GM21786 (cell line): ENCODE data around the gene RECQL.
A peak's percentile ranks its signal among the peaks of the same experiment; 100 is the strongest.

Experiments used
- ATAC-seq: cut with Tn5 transposase; IDR thresholded peaks from one replicate; pipeline ENCODE4 v1.9.1; 2021; ENCODE audit not compliant: unreplicated experiment

RECQL gene

GRCh38 chr12:21501258-21502163 is at the start of gene RECQL, which contains the start of gene GOLT1B:
RECQL (minus strand) TSS chr12:21501635; CDS start chr12:21499570, 2,065 bp downstream.
GOLT1B (plus strand) TSS chr12:21501789; CDS start chr12:21501924, 135 bp downstream.
- peak; percentile 99 for ATAC-seq

- ATAC-seq: no peak
Observed at GRCh38 chr12:21547437-21547836, 46.0 kb upstream of the RECQL start.

- no peak for ATAC-seq
Observed at GRCh38 chr12:21546716-21547115, 45.3 kb upstream of the RECQL start.

GRCh38 chr12:21545557-21545956 is 44.1 kb upstream of the RECQL start:
- no peak for ATAC-seq

GRCh38 chr12:21543151-21543550 is 41.7 kb upstream of the RECQL start:
- no peak for ATAC-seq

- ATAC-seq: no peak
Observed at GRCh38 chr12:21542403-21542802, 41.0 kb upstream of the RECQL start.

- no peak for ATAC-seq
Observed at GRCh38 chr12:21541773-21542172, 40.3 kb upstream of the RECQL start.

- ATAC-seq: no peak
Observed at GRCh38 chr12:21539797-21540196, 38.4 kb upstream of the RECQL start.

- no peak for ATAC-seq
Observed at GRCh38 chr12:21538061-21538653, 36.7 kb upstream of the RECQL start.

- no peak for ATAC-seq
Observed at GRCh38 chr12:21529456-21529855, 28.0 kb upstream of the RECQL start.

GRCh38 chr12:21528953-21529352 is 27.5 kb upstream of the RECQL start:
- no peak for ATAC-seq

GRCh38 chr12:21527451-21528180 is 26.2 kb upstream of the RECQL start:
- peak; percentile 93 for ATAC-seq

GRCh38 chr12:21526721-21527345 is 25.4 kb upstream of the RECQL start:
- no peak for ATAC-seq

GRCh38 chr12:21526053-21526452 is 24.6 kb upstream of the RECQL start, which contains the start of gene SPX:
SPX (plus strand) TSS chr12:21526296; CDS start chr12:21526473, 177 bp downstream.
- ATAC-seq: no peak

- ATAC-seq: no peak
Observed at GRCh38 chr12:21523148-21523547, 21.7 kb upstream of the RECQL start.

GRCh38 chr12:21521541-21521940 is 20.1 kb upstream of the RECQL start:
- ATAC-seq: no peak

GRCh38 chr12:21518451-21518850 is 17.0 kb upstream of the RECQL start:
- ATAC-seq: no peak

GRCh38 chr12:21516281-21516680 is 14.8 kb upstream of the RECQL start:
- no peak for ATAC-seq

GRCh38 chr12:21509768-21510167 is 8.3 kb upstream of the RECQL start:
- ATAC-seq: peak; percentile 97

- no peak for ATAC-seq
Observed at GRCh38 chr12:21507849-21508248, 6.4 kb upstream of the RECQL start.

GRCh38 chr12:21505888-21506287 is 4.5 kb upstream of the RECQL start:
- ATAC-seq: no peak
